Parathyroid adenoma (tissue), 2 donors: ENCODE measurements around the gene MRPL39.

Source experiments
- H2AFZ ChIP-seq: fragments of 300-600 bp; sonication (generic); one replicate; pipeline ENCODE4 v1.7.0; 2017; ENCODE audit warnings: antibody characterized with exemption, mild to moderate bottlenecking
- H3K27ac ChIP-seq: fragments of 300-600 bp; sonication (generic); one replicate; pipeline ENCODE4 v1.7.0; 2017
- H3K27me3 ChIP-seq: fragments of 300-600 bp; sonication (generic); one replicate; pipeline ENCODE4 v1.7.0; 2017; ENCODE audit warnings: low read length; ENCODE audit not compliant: control insufficient read depth, insufficient read depth
- H3K36me3 ChIP-seq: fragments of 300-600 bp; sonication (generic); one replicate; pipeline ENCODE4 v1.7.0; 2017; ENCODE audit warnings: low read length; ENCODE audit not compliant: control insufficient read depth, insufficient read depth
- H3K4me1 ChIP-seq: fragments of 300-600 bp; sonication (generic); one replicate; pipeline ENCODE4 v1.7.0; 2017; ENCODE audit warnings: control low read depth
- H3K4me2 ChIP-seq: fragments of 300-600 bp; sonication (generic); one replicate; pipeline ENCODE4 v1.7.0; 2017; ENCODE audit warnings: low read length
- H3K4me3 ChIP-seq: fragments of 300-600 bp; sonication (generic); one replicate; pipeline ENCODE4 v1.7.0; 2017; ENCODE audit warnings: low read depth, low read length
- H3K79me2 ChIP-seq: fragments of 300-600 bp; sonication (generic); one replicate; pipeline ENCODE4 v1.7.0; 2017; ENCODE audit warnings: control low read depth
- H3K9ac ChIP-seq: fragments of 300-600 bp; sonication (generic); one replicate; pipeline ENCODE4 v1.7.0; 2017; ENCODE audit warnings: mild to moderate bottlenecking
- H3K9me3 ChIP-seq: fragments of 300-600 bp; sonication (generic); one replicate; pipeline ENCODE4 v1.7.0; 2017; ENCODE audit warnings: low read length; ENCODE audit not compliant: control insufficient read depth
- TF ChIP-seq, protein P1 (sequence below): fragments of 300-600 bp; sonication (generic); IDR thresholded peaks from one replicate; pipeline ENCODE4 v1.7.0; 2017; ENCODE audit warnings: antibody characterized with exemption, mild to moderate bottlenecking
- donor health status: primary hyperparathyroidism.

The MRPL39 gene

DNA sequence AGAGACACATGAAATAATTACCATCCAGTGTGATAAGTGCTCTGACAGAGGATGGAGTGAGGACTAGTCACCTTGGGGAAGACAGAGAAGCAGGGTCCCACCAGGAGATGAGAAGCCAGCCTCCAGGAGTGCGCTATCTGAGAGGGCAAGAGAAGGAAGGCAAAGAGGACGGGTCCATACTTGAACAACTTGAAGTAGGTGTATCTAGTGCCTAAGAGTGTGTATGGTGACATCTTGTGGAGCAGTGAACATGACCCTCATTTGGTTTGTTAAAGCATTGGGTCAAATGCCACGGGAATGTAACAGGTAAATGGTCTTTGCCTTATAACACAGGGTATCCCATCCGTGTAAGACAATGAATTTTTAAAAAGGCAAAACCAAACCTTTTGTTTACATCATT, 39.8 kb downstream of the MRPL39 start:
- H3K4me2 ChIP-seq, result no peak overlapping the region
- H3K79me2 ChIP-seq, result no peaks in the 10 kb centered on the region
- no peaks in the 10 kb centered on the region for H3K27me3 ChIP-seq
- H3K4me1 ChIP-seq, result no peaks in the 10 kb centered on the region
- no peaks in the 10 kb centered on the region for H3K9me3 ChIP-seq
- H3K9ac ChIP-seq, result no peak overlapping the region
- TF ChIP-seq, protein P1, sequence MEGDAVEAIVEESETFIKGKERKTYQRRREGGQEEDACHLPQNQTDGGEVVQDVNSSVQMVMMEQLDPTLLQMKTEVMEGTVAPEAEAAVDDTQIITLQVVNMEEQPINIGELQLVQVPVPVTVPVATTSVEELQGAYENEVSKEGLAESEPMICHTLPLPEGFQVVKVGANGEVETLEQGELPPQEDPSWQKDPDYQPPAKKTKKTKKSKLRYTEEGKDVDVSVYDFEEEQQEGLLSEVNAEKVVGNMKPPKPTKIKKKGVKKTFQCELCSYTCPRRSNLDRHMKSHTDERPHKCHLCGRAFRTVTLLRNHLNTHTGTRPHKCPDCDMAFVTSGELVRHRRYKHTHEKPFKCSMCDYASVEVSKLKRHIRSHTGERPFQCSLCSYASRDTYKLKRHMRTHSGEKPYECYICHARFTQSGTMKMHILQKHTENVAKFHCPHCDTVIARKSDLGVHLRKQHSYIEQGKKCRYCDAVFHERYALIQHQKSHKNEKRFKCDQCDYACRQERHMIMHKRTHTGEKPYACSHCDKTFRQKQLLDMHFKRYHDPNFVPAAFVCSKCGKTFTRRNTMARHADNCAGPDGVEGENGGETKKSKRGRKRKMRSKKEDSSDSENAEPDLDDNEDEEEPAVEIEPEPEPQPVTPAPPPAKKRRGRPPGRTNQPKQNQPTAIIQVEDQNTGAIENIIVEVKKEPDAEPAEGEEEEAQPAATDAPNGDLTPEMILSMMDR, result no peak
- H3K36me3 ChIP-seq, result no peaks in the 10 kb centered on the region
- no peak overlapping the region for H3K4me3 ChIP-seq
- H3K27ac ChIP-seq, result no peak overlapping the region
- H2AFZ ChIP-seq, result no peak overlapping the region

DNA sequence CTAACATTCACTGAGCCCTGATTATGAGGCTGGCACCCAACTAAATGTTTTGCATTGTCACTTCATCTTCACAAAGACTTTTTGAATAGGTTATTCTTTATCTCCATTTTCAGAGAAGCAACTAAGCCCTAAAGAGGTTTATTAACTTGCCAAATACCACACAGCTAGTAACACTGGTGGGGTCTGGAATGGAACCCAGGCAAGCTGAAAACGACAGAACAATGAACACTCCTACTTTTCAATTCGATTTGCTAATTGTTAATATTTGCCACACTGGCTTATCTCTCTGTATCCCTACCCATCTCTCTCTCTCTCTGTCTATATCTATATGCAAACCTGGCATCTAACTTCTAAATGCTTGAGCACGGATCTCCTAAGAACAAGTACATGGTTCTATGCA, 40.6 kb downstream of the MRPL39 start:
- Histone ChIP-seq H3K27me3 (no peaks in the 10 kb centered on the region), H3K4me3 (no peak overlapping the region), H3K9me3 (no peaks in the 10 kb centered on the region), H3K9ac (no peak overlapping the region), H3K4me2 (no peak overlapping the region), H3K4me1 (no peaks in the 10 kb centered on the region), H3K79me2 (no peaks in the 10 kb centered on the region), H3K36me3 (no peaks in the 10 kb centered on the region), H2AFZ (no peak overlapping the region), H3K27ac (no peak overlapping the region)
- TF ChIP-seq, protein P1, result no peak

DNA sequence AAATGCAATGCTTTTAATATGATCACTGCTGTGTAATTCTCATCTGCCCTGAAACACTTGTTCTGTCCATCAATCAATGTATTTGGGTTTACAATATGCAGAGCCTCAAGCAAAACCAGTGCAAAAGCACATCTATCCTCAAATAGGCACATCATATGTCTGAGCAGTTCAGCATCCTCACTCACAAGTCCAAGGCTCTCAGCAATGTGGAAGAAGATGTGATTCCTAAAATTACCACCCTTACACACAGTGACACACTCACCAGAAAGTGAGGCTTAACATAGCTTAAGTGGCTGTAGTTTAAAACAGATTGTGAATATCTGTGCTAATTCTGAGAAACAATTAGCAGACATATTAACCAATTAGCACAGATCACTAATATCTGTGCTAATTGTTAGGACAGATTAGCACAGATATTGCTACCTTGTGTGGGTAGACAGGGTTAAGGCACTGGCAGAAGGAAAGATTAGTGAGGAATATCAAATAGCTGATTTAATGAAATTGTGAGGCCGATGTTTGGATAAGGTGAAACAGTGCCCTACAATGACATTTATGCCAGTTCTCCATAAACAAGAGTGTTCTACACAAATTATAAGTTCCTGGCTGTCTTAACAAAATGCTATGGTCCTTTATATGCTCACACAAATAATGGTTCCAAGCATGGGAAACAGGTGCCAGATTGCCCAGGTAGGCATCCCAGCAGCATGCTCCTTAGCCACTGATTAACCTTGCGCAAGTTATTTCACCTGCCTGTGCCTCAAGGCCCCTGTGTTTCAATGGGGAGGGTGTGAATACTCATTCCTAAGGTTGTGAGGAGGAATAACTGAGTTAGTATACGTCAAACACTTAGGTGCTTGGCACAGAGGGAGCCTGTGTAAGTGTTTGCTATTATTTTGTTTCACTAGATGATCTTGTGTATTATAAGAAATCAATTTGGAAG, 41.7 kb downstream of the MRPL39 start:
- H3K9ac ChIP-seq, result no peak overlapping the region
- no peaks in the 10 kb centered on the region for H3K4me1 ChIP-seq
- no peaks in the 10 kb centered on the region for H3K27me3 ChIP-seq
- no peaks in the 10 kb centered on the region for H3K36me3 ChIP-seq
- no peak overlapping the region for H3K4me3 ChIP-seq
- TF ChIP-seq, protein P1, result no peak
- H3K9me3 ChIP-seq, result no peaks in the 10 kb centered on the region
- no peak overlapping the region for H3K27ac ChIP-seq
- no peak overlapping the region for H2AFZ ChIP-seq
- H3K79me2 ChIP-seq, result no peaks in the 10 kb centered on the region
- no peak overlapping the region for H3K4me2 ChIP-seq

DNA sequence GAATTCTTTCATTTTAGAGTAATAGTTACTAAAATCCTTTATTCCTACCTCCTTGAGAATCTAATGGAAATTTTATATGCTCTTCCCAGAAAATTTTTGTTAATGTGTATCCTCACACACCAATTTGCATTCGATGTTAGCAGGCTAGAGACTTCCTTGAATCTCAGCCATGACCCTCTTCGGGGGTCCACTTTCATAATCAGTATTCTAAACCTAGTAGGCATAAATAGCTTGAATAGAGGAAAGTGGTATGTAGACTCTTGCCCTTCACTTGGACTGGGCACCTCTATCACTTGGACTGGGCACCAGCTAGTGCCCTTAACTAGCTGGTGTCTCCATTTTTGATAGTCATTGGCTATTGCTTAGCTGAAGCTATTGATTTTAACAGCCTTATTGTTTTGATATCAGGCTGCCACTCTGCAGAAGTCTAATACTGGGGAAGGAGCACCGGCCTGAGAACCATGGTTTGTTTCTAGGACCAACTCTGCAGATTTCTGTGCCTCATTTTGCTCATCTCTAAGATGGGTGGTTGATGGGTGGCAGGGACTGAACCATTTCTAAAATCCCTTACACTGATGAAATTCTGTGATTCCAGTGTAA, 42.8 kb downstream of the MRPL39 start:
- no peak overlapping the region for H3K9ac ChIP-seq
- no peak overlapping the region for H3K27ac ChIP-seq
- H3K4me1 ChIP-seq, result no peaks in the 10 kb centered on the region
- H3K27me3 ChIP-seq, result no peaks in the 10 kb centered on the region
- no peak overlapping the region for H2AFZ ChIP-seq
- H3K4me3 ChIP-seq, result no peak overlapping the region
- no peaks in the 10 kb centered on the region for H3K36me3 ChIP-seq
- no peak overlapping the region for H3K4me2 ChIP-seq
- TF ChIP-seq, protein P1, result no peak
- H3K79me2 ChIP-seq, result no peaks in the 10 kb centered on the region
- no peaks in the 10 kb centered on the region for H3K9me3 ChIP-seq
